Subcutaneous adipose tissue (tissue), 4 donors: Measurements from ENCODE around the gene LY6G6D. TPM values are rescaled to one million over a fixed set of nuclear protein-coding genes. Genes with fewer than 3 reads are reported as not detected.

Experiments
- CTCF ChIP-seq: fragments of 450-650 bp; IDR thresholded peaks from one replicate; pipeline ENCODE4 v1.5.1; 2016; ENCODE audit warnings: low read depth, mild to moderate bottlenecking, control low read depth, antibody characterized with exemption, moderate library complexity
- total RNA-seq, 4 donors: library from RNA; depleted of rRNA; stranded (reverse); fragments of >200 nt; gene quantifications; one replicate each; pipeline ENCODE4 v1.1.0, GENCODE V29; 2016

The LY6G6D gene
- total RNA-seq, 4 donors from 2014 or later = not detected

- no peak for TF ChIP-seq CTCF
These were observed 17.6 kb upstream of the LY6G6D start for GRCh38 chr6:31697555-31697954.

GRCh38 chr6:31700740-31701401, 14.3 kb upstream of the LY6G6D start:
- no peak for TF ChIP-seq CTCF

- TF ChIP-seq CTCF = no peak
These were observed 13.3 kb upstream of the LY6G6D start for GRCh38 chr6:31701666-31702404.

- no peak for TF ChIP-seq CTCF
These were observed 12.7 kb upstream of the LY6G6D start for GRCh38 chr6:31702405-31702818.

GRCh38 chr6:31702819-31703716, 12.1 kb upstream of the LY6G6D start, which contains the start of gene ABHD16A:
Gene ABHD16A, minus strand, starts transcription at chr6:31703324. Its CDS starts 43 bp downstream, at chr6:31703281.
- no peak for TF ChIP-seq CTCF

- TF ChIP-seq CTCF = no peak
These were observed 9.2 kb upstream of the LY6G6D start for GRCh38 chr6:31705931-31706330.

GRCh38 chr6:31706599-31706998, 8.5 kb upstream of the LY6G6D start, which contains the start of gene LY6G6F:
Gene LY6G6F, plus strand, starts transcription at chr6:31706866. Its CDS starts 41 bp downstream, at chr6:31706907.
- TF ChIP-seq CTCF = no peak
